Cortex of kidney (tissue), 1 donor: Measurements from ENCODE around the gene WTAP.
"Not testable (repeated sequence)": the region's sequence is repeated elsewhere in the genome, so short reads cannot be mapped to it uniquely, and the experiment has no call there.

Experiments
- DNase-seq: peaks from one replicate; lab custom pipeline; 2025; lab: John Stamatoyannopoulos, UW

The WTAP gene

GRCh38 chr6:159726918-159727716 is at the start of gene WTAP:
Gene WTAP, plus strand, starts transcription at chr6:159727506. Its CDS starts 8,760 bp downstream, at chr6:159736266.
- DNase-seq = no peak

DNA sequence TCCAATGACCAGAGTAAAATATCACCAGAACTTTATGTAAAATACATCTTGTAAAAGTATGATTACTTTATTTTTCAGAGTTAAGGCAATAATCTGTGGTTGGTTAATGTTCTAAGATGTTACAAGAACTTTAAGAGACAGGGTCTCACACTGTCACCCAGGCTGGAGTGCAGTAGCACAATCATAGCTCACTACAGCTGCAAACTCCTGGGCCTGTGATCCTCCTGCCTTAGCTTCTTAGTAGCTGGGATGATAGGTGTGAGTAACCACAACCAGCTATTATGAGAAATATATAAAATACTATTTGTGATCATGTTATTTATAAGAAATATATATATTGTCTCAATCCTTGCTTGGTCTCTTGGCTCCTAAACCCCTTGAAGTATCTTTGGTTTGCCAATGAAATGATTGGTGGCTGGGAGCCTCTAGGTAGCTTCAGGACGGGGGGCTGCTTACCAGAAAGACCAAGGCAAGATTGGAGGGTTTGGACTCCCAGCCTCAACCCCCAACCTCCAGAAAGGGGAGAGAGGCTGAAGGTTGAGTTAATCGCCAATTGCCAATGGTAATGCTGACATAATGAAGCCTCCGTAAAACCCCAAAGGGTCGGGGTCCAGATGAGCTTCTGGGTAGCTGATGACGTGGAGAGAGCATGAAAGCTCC is 49.7 kb upstream of the WTAP start:
- DNase-seq = no peak

- DNase-seq = no peak
Measured at GRCh38 chr6:159678574-159678973, 48.7 kb upstream of the WTAP start.

DNA sequence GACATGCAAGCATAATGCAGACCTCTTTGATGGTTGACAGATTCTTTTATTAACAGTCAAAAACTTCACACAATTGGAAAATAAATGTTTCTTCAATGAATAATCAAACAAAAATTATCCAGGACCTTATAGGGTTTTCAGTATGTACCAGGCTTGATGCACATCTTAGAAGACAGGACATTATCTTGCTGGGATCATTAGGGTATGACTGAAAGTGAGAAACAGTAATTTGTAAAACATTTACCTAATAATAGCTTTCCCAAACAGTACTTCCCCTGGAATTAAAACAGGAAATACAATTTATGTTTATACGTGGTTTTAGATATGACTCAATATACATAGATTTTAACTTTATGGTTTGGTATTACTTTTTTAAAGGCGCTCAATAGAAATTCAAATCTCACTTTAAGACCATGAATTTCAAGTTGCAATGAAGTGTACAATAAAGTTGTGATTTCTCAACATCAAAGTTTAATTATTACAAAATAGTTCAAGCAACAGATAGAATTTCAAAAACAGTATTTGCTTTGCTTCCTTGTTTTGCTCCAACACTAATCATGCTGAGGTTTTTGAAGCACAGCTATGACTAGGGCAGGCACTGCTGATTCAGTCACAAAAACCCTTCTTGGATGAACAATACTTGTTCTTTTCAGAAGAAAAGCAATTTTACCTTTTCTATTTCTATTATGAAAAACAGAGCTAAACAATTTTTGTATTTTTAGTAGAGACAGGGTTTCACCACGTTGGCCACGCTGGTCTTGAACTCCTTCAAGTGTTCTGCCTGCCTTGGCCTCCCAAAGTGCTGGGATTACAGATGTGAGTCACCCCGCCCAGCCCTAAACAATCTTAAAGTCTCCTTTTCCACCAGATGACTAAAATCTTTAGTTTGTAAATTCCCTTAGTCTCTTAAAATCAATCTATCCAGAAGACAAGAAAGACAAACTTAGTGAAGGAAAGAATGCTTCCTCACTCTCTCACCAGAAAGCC is 47.9 kb upstream of the WTAP start:
- DNase-seq = no peak

DNA sequence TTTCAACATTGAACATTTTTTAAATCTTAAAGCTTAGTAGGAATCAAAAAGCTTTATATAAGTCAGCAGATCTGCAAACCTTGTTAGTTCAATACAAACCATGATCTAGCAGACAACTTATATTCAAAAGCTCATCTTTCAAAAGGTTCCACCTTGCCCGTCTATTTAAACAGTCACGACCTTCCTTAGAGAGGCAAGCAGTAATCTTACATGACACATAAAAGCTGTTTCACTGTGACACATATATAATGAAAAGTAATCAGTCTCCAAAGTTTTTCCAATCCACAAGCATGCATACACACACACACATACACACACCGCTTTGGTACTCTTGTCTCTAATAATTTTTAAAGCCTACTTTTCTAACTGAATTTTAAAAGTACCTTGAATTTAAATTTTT is 47.2 kb upstream of the WTAP start:
- DNase-seq = no peak

GRCh38 chr6:159681191-159681880 is 46.0 kb upstream of the WTAP start:
- DNase-seq = no peak

- DNase-seq = no peak
Measured at GRCh38 chr6:159682295-159682694, 45.0 kb upstream of the WTAP start.

GRCh38 chr6:159682810-159683209 is 44.5 kb upstream of the WTAP start:
- DNase-seq = no peak

GRCh38 chr6:159684013-159684304 is 43.3 kb upstream of the WTAP start:
- DNase-seq = no peak

- DNase-seq = no peak
Measured at GRCh38 chr6:159686040-159686439, 41.3 kb upstream of the WTAP start.

GRCh38 chr6:159686703-159687102 is 40.6 kb upstream of the WTAP start:
- DNase-seq = no peak

- DNase-seq = no peak
Measured at GRCh38 chr6:159687341-159687740, 40.0 kb upstream of the WTAP start.

DNA sequence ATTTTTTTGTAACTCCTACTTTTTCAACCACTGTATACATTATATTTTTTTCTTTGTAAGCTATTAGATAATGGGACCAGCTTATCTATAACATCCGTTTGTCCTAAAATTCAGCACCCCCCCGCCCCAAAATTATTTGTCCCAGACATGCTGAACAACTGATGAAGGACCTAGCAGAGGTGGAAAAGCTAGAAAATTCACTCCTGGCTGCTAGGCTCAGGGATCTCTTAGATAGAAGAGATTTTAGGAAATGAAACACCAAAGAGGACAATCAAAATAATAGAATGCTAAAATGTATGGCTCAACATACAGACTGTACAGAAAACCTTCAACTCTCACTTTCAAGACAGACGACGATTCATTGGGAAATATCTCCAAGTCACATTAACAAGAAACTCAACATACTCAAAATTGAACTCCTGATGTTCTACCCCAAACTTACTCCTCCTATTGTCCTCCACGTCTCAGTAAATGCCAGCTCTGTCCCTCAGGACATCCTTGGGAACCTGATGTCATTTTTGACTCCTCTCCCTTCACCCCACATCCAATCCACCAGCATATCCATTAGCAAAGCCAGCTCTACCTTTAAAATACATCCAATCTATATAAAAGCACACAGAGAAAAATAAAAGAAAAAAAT is 38.9 kb upstream of the WTAP start:
- no peak for DNase-seq

DNA sequence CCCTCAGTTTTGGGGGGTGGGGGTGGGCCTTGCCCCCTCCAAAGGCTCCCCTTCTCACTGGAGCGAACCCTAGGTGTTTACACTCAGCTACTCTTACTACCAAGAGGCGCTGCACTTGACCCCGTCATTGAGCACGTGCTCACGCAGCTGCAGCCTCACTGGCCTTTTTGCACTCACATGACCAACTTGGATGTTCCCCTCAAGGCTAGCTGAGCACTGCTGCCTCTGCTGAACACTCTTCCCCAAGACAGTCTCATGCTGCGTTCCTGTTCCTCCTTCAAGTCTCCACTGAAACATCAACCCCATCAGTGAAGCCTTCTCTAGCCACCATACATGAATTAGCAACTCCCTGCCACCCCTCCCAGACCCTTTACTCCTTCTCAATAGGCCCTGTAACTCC is 38.3 kb upstream of the WTAP start:
- no peak for DNase-seq

DNA sequence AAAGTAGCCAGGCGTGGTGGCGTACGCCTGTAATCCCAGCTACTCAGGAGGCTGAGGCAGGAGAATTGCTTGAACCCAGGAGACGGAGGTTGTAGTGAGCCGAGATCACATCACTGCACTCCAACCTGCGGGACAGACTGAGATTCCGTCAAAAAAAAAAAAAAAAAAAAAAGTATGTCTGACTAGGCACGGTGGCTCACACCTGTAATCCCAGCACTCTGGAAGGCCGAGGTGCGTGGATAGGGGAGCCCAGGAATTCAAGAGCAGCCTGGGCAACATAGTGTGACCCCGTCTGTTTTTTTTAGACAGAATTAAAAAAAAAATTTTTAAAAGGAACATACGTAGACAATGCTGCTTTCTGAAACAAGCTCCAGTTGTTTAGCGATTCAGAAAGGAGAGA is 37.2 kb upstream of the WTAP start:
- not testable (repeated sequence) for DNase-seq

DNA sequence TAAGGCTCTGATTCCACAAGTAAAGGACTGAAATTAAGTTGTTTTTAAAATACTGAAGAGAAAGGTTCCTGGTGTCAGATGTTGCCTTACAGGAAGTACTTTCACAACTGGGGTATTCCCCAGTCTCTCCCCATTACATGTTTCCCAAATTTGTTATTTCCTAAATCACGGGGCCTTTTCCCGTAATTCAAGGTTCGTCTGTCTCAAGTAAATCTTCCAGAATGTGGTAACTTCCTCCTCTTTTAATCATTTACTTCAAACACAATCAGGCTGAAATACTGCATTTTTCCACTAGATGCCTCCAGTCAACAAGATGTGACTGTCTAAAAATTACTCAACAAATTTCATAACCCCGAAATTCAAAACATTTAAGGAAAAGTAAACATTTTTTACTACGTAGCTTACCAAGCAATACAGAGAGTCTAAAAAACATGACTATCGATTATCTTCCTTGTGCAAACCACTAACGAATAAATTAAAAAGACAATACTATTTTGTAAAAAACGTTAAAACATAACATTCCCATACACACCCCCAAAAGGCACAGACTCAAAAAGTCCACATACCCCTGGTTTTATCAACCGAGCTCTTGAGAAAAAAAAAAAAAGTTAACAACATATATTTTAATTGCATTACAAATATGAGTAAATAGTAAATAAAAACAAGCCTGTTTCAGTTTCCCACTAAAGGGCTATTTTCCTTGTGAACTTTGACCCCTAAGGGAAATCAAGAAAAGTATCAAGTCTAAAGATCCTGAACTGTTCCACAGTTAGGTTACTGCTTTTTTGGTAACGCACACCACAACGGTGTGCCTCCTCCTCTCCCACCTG is 36.0 kb upstream of the WTAP start:
- no peak for DNase-seq

DNA sequence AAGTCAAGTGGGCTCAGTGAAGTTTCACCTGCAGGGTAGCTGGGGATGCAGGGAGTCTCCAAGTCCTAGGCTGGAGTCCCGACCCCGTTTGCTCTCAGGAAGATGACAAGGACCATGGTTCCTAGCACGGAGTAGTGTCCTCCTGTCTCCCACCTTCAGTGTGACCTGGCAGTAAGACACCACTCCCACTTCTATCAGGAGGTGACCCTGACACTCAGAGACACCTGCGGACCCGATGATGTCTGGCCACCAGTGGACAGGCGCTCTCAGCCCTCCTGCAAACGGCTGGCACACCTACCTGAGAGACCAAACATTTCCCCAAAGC is 35.4 kb upstream of the WTAP start:
- DNase-seq = no peak

- DNase-seq = no peak
Measured at GRCh38 chr6:159692303-159693127, 34.8 kb upstream of the WTAP start.

DNA sequence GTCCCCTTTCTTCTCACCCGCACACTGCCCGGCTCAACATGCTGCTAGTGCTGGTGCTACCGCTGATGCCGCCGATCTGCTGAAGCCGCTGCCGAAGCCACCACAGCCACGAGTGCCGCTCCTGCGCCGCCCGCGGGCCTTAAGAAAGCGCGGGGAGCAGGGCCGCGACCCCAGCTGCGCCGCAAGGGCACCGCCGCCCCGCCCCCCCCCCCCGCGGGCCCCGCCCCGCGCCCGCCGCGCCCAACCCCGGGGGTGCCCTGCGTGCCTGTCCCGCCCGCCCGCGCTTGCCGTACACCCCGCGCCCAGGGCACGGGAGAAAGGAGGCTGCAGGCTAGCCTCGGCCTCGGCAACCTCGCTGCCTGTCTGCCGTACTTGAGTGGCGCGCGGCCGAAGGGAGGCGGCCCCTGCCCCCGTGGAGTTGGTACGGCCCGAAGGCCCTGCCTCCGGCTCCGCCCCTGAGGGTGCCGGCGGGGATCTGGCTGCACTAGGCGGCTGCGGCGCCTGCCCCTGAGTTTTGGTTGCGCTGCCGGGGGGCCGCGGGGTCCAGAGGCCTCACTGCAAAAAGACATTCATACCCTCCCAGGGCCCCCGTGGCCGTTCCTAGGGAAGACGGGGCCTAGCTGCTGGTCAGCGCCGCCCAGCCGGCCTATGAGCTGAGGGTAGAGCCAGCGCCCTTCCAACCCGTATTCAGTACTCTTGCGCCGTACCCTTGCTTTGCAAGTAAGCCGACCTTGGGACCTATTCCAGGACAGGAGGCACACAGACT is 34.0 kb upstream of the WTAP start, which contains the start of gene SOD2:
Gene SOD2 (minus strand): TSS at position 114 of the 766 bp plus-strand sequence. CDS start 74 bp downstream, at position 40.
- DNase-seq = no peak
